Activated CD8-positive, alpha-beta memory T cell treated with anti-CD3 and anti-CD28 coated beads for 36 hours (primary cell): ENCODE results near the gene ZBTB4. TPM values are rescaled to one million over a fixed set of nuclear protein-coding genes. Genes with fewer than 3 reads are reported as not detected.
"Not testable (repeated sequence)": the region's sequence is repeated elsewhere in the genome, so short reads cannot be mapped to it uniquely, and the experiment has no call there.

ENCODE experiments used
- CTCF ChIA-PET: fragments of 350-600 bp; sonication (Branson Sonifier 250); formaldehyde crosslinking; loops from one replicate; lab custom pipeline; 2021; ENCODE audit warnings: antibody characterized with exemption; lab: Charles Lee
- POLR2A ChIA-PET: fragments of 350-600 bp; sonication (Branson Sonifier 250); formaldehyde crosslinking; loops from one replicate; lab custom pipeline; 2021; ENCODE audit warnings: antibody characterized with exemption; lab: Charles Lee
- total RNA-seq, 2 experiments: library from RNA; stranded (reverse); gene quantifications; one replicate each; pipeline ENCODE4 v1.2.3, GENCODE V29; 2021

Gene ZBTB4
- total RNA-seq, 2 experiments from 2014 or later: 17.6 to 17.7 TPM

- CTCF ChIA-PET: interaction anchor here (1.3 kb wide), 1 partner anchor 63 kb away, joined by 5 read pairs; no protein-coding TSS in a partner anchor
- POLR2A ChIA-PET: no interaction called here
Observed at GRCh38 chr17:7497228-7497627, 17.8 kb upstream of the ZBTB4 start.

GRCh38 chr17:7496470-7497183 is 17.2 kb upstream of the ZBTB4 start:
- POLR2A ChIA-PET: no interaction called here
- CTCF ChIA-PET: interaction anchor here (1.3 kb wide), 1 partner anchor 64 kb away, joined by 5 read pairs; no protein-coding TSS in a partner anchor

GRCh38 chr17:7495906-7496434 is 16.5 kb upstream of the ZBTB4 start:
- CTCF ChIA-PET: interaction anchor here (0.7 to 1.3 kb wide), 3 partner anchors 35 to 215 kb away, joined by 3 to 4 read pairs (median 4); partner anchors contain the start of gene SLC2A4
- POLR2A ChIA-PET: no interaction called here

GRCh38 chr17:7493941-7494340 is 14.5 kb upstream of the ZBTB4 start:
- ChIA-PET POLR2A (interaction anchor here (0.6 kb wide), 1 partner anchor 38 kb away, joined by 3 read pairs; no protein-coding TSS in a partner anchor), CTCF (interaction anchor here (1.4 to 1.6 kb wide), 2 partner anchors 9 to 22 kb away, joined by 4 to 5 read pairs; no protein-coding TSS in a partner anchor)

- POLR2A ChIA-PET: no interaction called here
- CTCF ChIA-PET: interaction anchor here (0.7 kb wide), 1 partner anchor 69 kb away, joined by 3 read pairs; no protein-coding TSS in a partner anchor
Observed at GRCh38 chr17:7491583-7491982, 12.2 kb upstream of the ZBTB4 start.

- POLR2A ChIA-PET: no interaction called here
- CTCF ChIA-PET: no interaction called here
Observed at GRCh38 chr17:7490144-7490543, 10.7 kb upstream of the ZBTB4 start.

GRCh38 chr17:7486181-7486580 is 6.8 kb upstream of the ZBTB4 start:
- ChIA-PET POLR2A (interaction anchor here (0.7 to 1.5 kb wide), 2 partner anchors 24 to 79 kb away, joined by 3 read pairs; no protein-coding TSS in a partner anchor), CTCF (interaction anchor here (1.1 to 2.5 kb wide), 3 partner anchors 50 to 134 kb away, joined by 3 to 12 read pairs (median 11); partner anchors contain the start of gene KCTD11)

- POLR2A ChIA-PET: interaction anchor here (0.6 to 2.0 kb wide), 13 partner anchors 9 to 221 kb away, joined by 3 to 10 read pairs (median 4); partner anchors contain the start of genes MPDU1, PLSCR3, TMEM102 and TMEM256
- CTCF ChIA-PET: interaction anchor here (0.6 to 1.6 kb wide), 6 partner anchors 9 to 585 kb away, joined by 3 to 9 read pairs (median 4); partner anchors contain the start of gene KCTD11
Observed at GRCh38 chr17:7484919-7485377, 5.5 kb upstream of the ZBTB4 start.

- ChIA-PET CTCF (interaction anchor here (1.2 to 2.0 kb wide), 4 partner anchors 10 to 76 kb away, joined by 4 to 10 read pairs (median 7); partner anchors contain the start of gene TMEM102), POLR2A (interaction anchor here (0.6 to 2.0 kb wide), 11 partner anchors 29 to 221 kb away, joined by 3 to 10 read pairs (median 3); partner anchors contain the start of genes MPDU1, PLSCR3, TMEM102 and TMEM256)
Observed at GRCh38 chr17:7484067-7484918, 4.9 kb upstream of the ZBTB4 start, which contains the start of gene POLR2A. POLR2A (plus strand) TSS chr17:7484366.

- ChIA-PET POLR2A (interaction anchor here (0.6 to 2.0 kb wide), 9 partner anchors 28 to 204 kb away, joined by 3 to 10 read pairs (median 4); partner anchors contain the start of genes MPDU1, PLSCR3, TMEM102 and TMEM256), CTCF (interaction anchor here (0.6 to 2.0 kb wide), 3 partner anchors 42 to 77 kb away, joined by 3 to 10 read pairs (median 9); partner anchors contain the start of gene TMEM102)
Observed at GRCh38 chr17:7483255-7484066, 4.0 kb upstream of the ZBTB4 start.

GRCh38 chr17:7482742-7483088 is 3.3 kb upstream of the ZBTB4 start:
- POLR2A ChIA-PET: not testable (repeated sequence)
- CTCF ChIA-PET: interaction anchor here (0.6 to 2.0 kb wide), 2 partner anchors 42 to 47 kb away, joined by 3 to 10 read pairs; partner anchors contain the start of gene TMEM102

- POLR2A ChIA-PET: not testable (repeated sequence)
Observed at GRCh38 chr17:7481842-7482741, 2.7 kb upstream of the ZBTB4 start.

GRCh38 chr17:7481275-7481674 is 1.8 kb upstream of the ZBTB4 start, which contains the start of gene SLC35G6:
SLC35G6 (plus strand) TSS chr17:7481446; CDS start chr17:7481517, 71 bp downstream.
- POLR2A ChIA-PET: not testable (repeated sequence)
- CTCF ChIA-PET: interaction anchor here (0.5 to 0.9 kb wide), 5 partner anchors 42 to 141 kb away, joined by 3 to 4 read pairs (median 3); no protein-coding TSS in a partner anchor

More at GRCh38 chr17:7481842-7482741, 2.7 kb upstream of the ZBTB4 start:
- CTCF ChIA-PET: interaction anchor here (0.5 to 2.0 kb wide), 6 partner anchors 41 to 140 kb away, joined by 3 to 10 read pairs (median 3); partner anchors contain the start of gene TMEM102

GRCh38 chr17:7480089-7480384 is 606 bp upstream of the ZBTB4 start:
- CTCF ChIA-PET: interaction anchor here (1.1 to 1.3 kb wide), 5 partner anchors 43 to 131 kb away, joined by 3 to 6 read pairs (median 4); no protein-coding TSS in a partner anchor

GRCh38 chr17:7478276-7479212 is 887 bp downstream of the ZBTB4 start:
- ChIA-PET CTCF (interaction anchor here (0.5 to 3.0 kb wide), 4 partner anchors 42 to 616 kb away, joined by 3 to 11 read pairs (median 4); no protein-coding TSS in a partner anchor), POLR2A (interaction anchor here (0.5 to 1.2 kb wide), 4 partner anchors 22 to 768 kb away, joined by 3 to 6 read pairs (median 5); partner anchors contain the start of gene PLSCR3)

More at GRCh38 chr17:7480089-7480384, 606 bp upstream of the ZBTB4 start:
- POLR2A ChIA-PET: interaction anchor here (0.5 to 1.4 kb wide), 4 partner anchors 24 to 104 kb away, joined by 3 to 5 read pairs (median 4); partner anchors contain the start of gene MPDU1
